ENCODE results near the gene C4B.
"Not testable (repeated sequence)": the region's sequence is repeated elsewhere in the genome, so short reads cannot be mapped to it uniquely, and the experiment has no call there.

- TF ChIP-seq CTCF, EP300, POLR2A (IDR thresholded peaks at IDR 0.05): not testable (repeated sequence)
Measured at GRCh38 chr6:32002546-32003268, 11.9 kb upstream of the C4B start.
